ENCODE data around the gene SMG5.
A peak's percentile ranks its signal among the peaks of the same experiment; 100 is the strongest.

SMG5 gene

DNA sequence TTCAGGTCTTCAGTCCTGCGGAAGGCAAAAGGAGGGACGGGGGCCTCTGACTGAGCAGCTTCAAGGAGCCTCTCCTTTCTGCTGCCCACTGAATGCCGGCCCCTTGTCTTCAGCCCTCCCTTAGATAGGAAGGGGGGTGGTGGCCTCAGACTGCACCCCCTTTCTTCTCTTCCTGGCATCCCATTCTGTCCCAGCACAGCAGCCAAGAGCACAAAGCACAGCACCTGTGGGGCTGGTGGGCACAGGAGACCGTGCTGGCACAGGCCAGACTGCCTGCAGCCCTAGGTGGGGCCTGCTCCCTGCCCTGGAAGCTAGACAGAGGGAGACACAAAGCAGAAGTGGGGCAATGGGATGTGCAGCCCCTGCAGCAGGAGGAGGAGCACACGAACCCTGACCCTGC lies 33.0 kb downstream of the SMG5 start:
- no peaks in the 10 kb centered on the region for H3K9me3 ChIP-seq (ENCODE audit: control insufficient read depth, insufficient read depth, low read depth, low read length)
- POLR2A ChIA-PET, result interaction anchor here (0.5 kb wide), 1 partner anchor 16 kb away, joined by 3 read pairs; no protein-coding TSS in a partner anchor
- CTCF ChIA-PET, result interaction anchor here (1.5 to 1.6 kb wide), 2 partner anchors 24 to 109 kb away, joined by 5 to 6 read pairs; no protein-coding TSS in a partner anchor
- no peak overlapping the region for H3K4me3 ChIP-seq (ENCODE audit: low read depth, low read length)
- peaks cover 7 to 63% of the 10 kb centered on the region in 2 experiments; a peak in 2 of 3 replicates for H3K36me3 ChIP-seq (ENCODE audit: control insufficient read depth in 2 of 2, insufficient read depth in 1 of 2, low read length in 2 of 2)
- no peaks in the 10 kb centered on the region for H3K4me1 ChIP-seq (ENCODE audit: control insufficient read depth, insufficient read depth, low read length)
- TF ChIP-seq, protein P1, sequence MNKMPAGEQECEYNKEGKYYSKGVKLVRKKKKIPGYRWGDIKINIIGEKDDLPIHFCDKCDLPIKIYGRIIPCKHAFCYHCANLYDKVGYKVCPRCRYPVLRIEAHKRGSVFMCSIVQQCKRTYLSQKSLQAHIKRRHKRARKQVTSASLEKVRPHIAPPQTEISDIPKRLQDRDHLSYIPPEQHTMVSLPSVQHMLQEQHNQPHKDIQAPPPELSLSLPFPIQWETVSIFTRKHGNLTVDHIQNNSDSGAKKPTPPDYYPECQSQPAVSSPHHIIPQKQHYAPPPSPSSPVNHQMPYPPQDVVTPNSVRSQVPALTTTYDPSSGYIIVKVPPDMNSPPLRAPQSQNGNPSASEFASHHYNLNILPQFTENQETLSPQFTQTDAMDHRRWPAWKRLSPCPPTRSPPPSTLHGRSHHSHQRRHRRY (tag by site-specific recombination; IDR thresholded peaks at IDR 0.05), result no peak
- H3K27ac ChIP-seq (ENCODE audit: extremely low read depth, low read depth, low read length), result no peak overlapping the region

DNA sequence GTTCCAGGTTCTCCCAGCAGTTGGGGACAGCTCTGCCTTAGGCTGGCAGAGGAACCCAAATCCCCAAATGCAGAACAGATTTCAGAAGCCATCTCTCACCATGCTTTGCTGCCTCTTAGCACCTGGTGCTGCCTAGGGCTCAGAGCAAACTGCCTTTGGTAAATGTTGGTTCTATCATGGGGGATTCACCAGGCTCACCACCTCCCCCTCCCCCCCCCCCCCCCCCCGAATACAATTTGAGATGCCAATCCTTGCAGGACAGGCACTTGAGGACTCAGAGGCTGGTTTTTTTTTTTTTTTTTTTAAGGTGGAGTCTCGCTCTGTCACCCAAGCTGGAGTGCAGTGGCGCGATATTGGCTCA lies 34.3 kb downstream of the SMG5 start:
- POLR2A ChIA-PET, result interaction anchor here (0.6 to 1.8 kb wide), 2 partner anchors 11 to 23 kb away, joined by 3 to 5 read pairs; no protein-coding TSS in a partner anchor
- H3K36me3 ChIP-seq (ENCODE audit: control insufficient read depth in 2 of 2, insufficient read depth in 1 of 2, low read length in 2 of 2), result peaks cover 0 to 53% of the 10 kb centered on the region in 2 experiments; a peak in 1 of 3 replicates
- no peak overlapping the region for H3K4me3 ChIP-seq (ENCODE audit: low read depth, low read length)
- H3K9me3 ChIP-seq (ENCODE audit: control insufficient read depth, insufficient read depth, low read depth, low read length), result no peaks in the 10 kb centered on the region
- CTCF ChIA-PET, result interaction anchor here (0.5 to 0.9 kb wide), 2 partner anchors 103 to 151 kb away, joined by 3 read pairs; no protein-coding TSS in a partner anchor
- no peak overlapping the region for H3K27ac ChIP-seq (ENCODE audit: extremely low read depth, low read depth, low read length)
- no peaks in the 10 kb centered on the region for H3K4me1 ChIP-seq (ENCODE audit: control insufficient read depth, insufficient read depth, low read length)
- TF ChIP-seq ZNF391 (tag by site-specific recombination; IDR thresholded peaks at IDR 0.05; ENCODE audit: borderline replicate concordance, low read depth) (no peak), ZNF354C (tag by site-specific recombination; IDR thresholded peaks at IDR 0.05; ENCODE audit: borderline replicate concordance, low read depth) (no peak), IKZF3 (tag by site-specific recombination; IDR thresholded peaks at IDR 0.05) (no peak), BCL11B (tag by site-specific recombination; IDR thresholded peaks at IDR 0.05; ENCODE audit: low read depth) (no peak), ZNF624 (tag by site-specific recombination; IDR thresholded peaks at IDR 0.05) (no peak), ZNF529 (tag by site-specific recombination; IDR thresholded peaks at IDR 0.05; ENCODE audit: insufficient replicate concordance) (no peak), ZSCAN16 (tag by site-specific recombination; IDR thresholded peaks at IDR 0.05) (no peak), ZNF658 (tag by site-specific recombination; IDR thresholded peaks at IDR 0.05) (no peak), ZNF174 (tag by site-specific recombination; IDR thresholded peaks at IDR 0.05) (no peak), ZNF654 (tag by site-specific recombination; IDR thresholded peaks at IDR 0.05; ENCODE audit: low read depth) (no peak)
- TF ChIP-seq, protein P2, sequence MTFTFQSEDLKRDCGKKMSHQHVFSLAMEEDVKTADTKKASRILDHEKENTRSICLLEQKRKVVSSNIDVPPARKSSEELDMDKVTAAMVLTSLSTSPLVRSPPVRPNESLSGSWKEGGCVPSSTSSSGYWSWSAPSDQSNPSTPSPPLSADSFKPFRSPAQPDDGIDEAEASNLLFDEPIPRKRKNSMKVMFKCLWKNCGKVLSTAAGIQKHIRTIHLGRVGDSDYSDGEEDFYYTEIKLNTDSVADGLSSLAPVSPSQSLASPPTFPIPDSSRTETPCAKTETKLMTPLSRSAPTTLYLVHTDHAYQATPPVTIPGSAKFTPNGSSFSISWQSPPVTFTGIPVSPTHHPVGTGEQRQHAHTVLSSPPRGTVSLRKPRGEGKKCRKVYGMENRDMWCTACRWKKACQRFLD (tag by site-specific recombination; IDR thresholded peaks at IDR 0.05), result no peak

DNA sequence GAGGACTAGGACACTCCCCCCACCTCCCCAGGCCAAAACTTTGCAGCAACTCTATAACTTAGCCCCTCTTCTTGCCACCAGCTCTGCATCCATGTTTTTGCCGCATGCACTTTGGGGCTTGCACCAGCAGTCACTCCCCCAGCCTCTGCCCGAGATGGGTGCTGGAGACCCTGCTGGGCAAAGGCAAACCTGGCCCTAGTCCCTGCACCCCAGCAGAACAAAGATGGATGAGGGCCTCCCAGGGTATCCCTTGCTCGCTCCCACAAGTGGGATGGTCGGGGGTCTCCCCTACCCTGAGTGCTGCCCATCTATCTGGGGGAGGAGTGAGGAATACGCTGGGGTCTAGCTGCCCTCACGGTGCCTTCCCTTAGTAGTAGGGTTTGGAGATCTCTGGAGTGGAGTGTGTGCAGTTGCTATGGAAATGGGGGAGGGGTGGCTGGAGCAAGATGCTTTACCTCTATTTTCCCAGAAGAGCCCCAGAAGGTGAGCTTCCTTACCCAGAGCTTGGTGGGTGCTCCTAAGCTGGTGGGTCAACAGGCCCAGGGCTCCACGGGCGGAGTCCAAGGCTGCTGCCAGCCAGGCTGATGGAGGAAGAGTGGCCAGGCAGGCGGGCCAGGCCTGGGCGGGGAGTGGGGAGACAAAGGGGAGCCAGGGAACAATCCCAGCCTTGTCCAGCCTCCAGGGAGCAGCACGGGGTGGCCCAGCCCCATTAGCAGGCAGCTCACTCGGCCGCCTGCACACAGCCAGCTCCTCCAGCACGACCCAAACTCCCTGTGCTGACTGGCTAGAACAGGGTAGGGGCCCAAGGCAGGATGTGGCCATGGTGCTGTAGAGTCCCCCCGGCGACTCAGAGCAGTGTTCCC lies 34.9 kb downstream of the SMG5 start, which contains the start of gene PAQR6:
TSS of gene PAQR6 (minus strand) at position 597 of the 863 bp plus-strand sequence. CDS start 1,325 bp downstream, outside the sequence.
- no peaks in the 10 kb centered on the region for H3K4me1 ChIP-seq (ENCODE audit: control insufficient read depth, insufficient read depth, low read length)
- peaks cover 0 to 47% of the 10 kb centered on the region in 2 experiments; a peak in 1 of 3 replicates for H3K36me3 ChIP-seq (ENCODE audit: control insufficient read depth in 2 of 2, insufficient read depth in 1 of 2, low read length in 2 of 2)
- POLR2A ChIA-PET, result interaction anchor here (0.6 to 1.8 kb wide), 3 partner anchors 12 to 34 kb away, joined by 3 to 5 read pairs (median 5); partner anchors contain the start of gene PMF1
- no peak within 1 kb of the TSS for H3K4me3 ChIP-seq (ENCODE audit: low read depth, low read length)
- CTCF ChIA-PET, result interaction anchor here (0.5 to 0.9 kb wide), 4 partner anchors 23 to 151 kb away, joined by 3 to 4 read pairs (median 3); partner anchors contain the start of gene SMG5
- H3K27ac ChIP-seq (ENCODE audit: extremely low read depth, low read depth, low read length), result no peak within 1 kb of the TSS
- TF ChIP-seq ZNF600 (tag by site-specific recombination; IDR thresholded peaks at IDR 0.05) (peak; percentile 95), ZBTB17 (tag by site-specific recombination; IDR thresholded peaks at IDR 0.05) (0 out of 2 replicates have a peak, but pooled peaks have one; percentile 10), ZNF221 (tag by site-specific recombination; IDR thresholded peaks at IDR 0.05; ENCODE audit: borderline replicate concordance) (no peak), ZNF548 (tag by site-specific recombination; IDR thresholded peaks at IDR 0.05) (no peak), ZFP3 (tag by site-specific recombination; IDR thresholded peaks at IDR 0.05; ENCODE audit: low read depth) (no peak), MZF1 (tag by site-specific recombination; IDR thresholded peaks at IDR 0.05; ENCODE audit: borderline replicate concordance) (no peak), GLIS2 (tag by site-specific recombination; IDR thresholded peaks at IDR 0.05) (peak; percentile 46), ZNF223 (tag by site-specific recombination; IDR thresholded peaks at IDR 0.05) (no peak)
- TF ChIP-seq, protein P3, sequence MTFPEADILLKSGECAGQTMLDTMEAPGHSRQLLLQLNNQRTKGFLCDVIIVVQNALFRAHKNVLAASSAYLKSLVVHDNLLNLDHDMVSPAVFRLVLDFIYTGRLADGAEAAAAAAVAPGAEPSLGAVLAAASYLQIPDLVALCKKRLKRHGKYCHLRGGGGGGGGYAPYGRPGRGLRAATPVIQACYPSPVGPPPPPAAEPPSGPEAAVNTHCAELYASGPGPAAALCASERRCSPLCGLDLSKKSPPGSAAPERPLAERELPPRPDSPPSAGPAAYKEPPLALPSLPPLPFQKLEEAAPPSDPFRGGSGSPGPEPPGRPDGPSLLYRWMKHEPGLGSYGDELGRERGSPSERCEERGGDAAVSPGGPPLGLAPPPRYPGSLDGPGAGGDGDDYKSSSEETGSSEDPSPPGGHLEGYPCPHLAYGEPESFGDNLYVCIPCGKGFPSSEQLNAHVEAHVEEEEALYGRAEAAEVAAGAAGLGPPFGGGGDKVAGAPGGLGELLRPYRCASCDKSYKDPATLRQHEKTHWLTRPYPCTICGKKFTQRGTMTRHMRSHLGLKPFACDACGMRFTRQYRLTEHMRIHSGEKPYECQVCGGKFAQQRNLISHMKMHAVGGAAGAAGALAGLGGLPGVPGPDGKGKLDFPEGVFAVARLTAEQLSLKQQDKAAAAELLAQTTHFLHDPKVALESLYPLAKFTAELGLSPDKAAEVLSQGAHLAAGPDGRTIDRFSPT (tag by site-specific recombination; IDR thresholded peaks at IDR 0.05), result no peak
- TF ChIP-seq, protein P4, sequence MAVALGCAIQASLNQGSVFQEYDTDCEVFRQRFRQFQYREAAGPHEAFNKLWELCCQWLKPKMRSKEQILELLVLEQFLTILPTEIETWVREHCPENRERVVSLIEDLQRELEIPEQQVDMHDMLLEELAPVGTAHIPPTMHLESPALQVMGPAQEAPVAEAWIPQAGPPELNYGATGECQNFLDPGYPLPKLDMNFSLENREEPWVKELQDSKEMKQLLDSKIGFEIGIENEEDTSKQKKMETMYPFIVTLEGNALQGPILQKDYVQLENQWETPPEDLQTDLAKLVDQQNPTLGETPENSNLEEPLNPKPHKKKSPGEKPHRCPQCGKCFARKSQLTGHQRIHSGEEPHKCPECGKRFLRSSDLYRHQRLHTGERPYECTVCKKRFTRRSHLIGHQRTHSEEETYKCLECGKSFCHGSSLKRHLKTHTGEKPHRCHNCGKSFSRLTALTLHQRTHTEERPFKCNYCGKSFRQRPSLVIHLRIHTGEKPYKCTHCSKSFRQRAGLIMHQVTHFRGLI (tag by site-specific recombination; IDR thresholded peaks at IDR 0.05), result no peak
- no peaks in the 10 kb centered on the region for H3K9me3 ChIP-seq (ENCODE audit: control insufficient read depth, insufficient read depth, low read depth, low read length)

All from HEK293 (cell line).